ENCODE measurements around the gene RNF103. TPM values are rescaled to one million over a fixed set of nuclear protein-coding genes. Genes with fewer than 3 reads are reported as not detected.
"Not testable (repeated sequence)": the region's sequence is repeated elsewhere in the genome, so short reads cannot be mapped to it uniquely, and the experiment has no call there.

RNF103 gene
- total RNA-seq, 1 experiment from 2014 or later = 14.6 TPM

GRCh38 chr2:86623043-86623493 is 597 bp downstream of the RNF103 start:
- no peak for DNase-seq (ENCODE audit: low read depth)

GRCh38 chr2:86622519-86623042 is 1.1 kb downstream of the RNF103 start:
- peak; percentile 49 for DNase-seq (ENCODE audit: low read depth)

GRCh38 chr2:86621280-86621943 is 2.3 kb downstream of the RNF103 start:
- DNase-seq (ENCODE audit: low read depth) = peak; percentile 32

- no peak for DNase-seq (ENCODE audit: low read depth)
Measured at GRCh38 chr2:86617738-86618137, 5.9 kb downstream of the RNF103 start.

GRCh38 chr2:86617153-86617552 is 6.5 kb downstream of the RNF103 start:
- DNase-seq (ENCODE audit: low read depth) = no peak

GRCh38 chr2:86616502-86616901 is 7.2 kb downstream of the RNF103 start:
- DNase-seq (ENCODE audit: low read depth) = no peak

- DNase-seq (ENCODE audit: low read depth) = no peak
Measured at GRCh38 chr2:86615596-86615995, 8.1 kb downstream of the RNF103 start.

- no peak for DNase-seq (ENCODE audit: low read depth)
Measured at GRCh38 chr2:86613515-86613914, 10.2 kb downstream of the RNF103 start.

- DNase-seq (ENCODE audit: low read depth) = no peak
Measured at GRCh38 chr2:86610871-86611270, 12.8 kb downstream of the RNF103 start.

GRCh38 chr2:86608832-86609410 is 14.7 kb downstream of the RNF103 start:
- DNase-seq (ENCODE audit: low read depth) = no peak

- no peak for DNase-seq (ENCODE audit: low read depth)
Measured at GRCh38 chr2:86603905-86604304, 19.8 kb downstream of the RNF103 start.

GRCh38 chr2:86598966-86599365 is 24.7 kb downstream of the RNF103 start:
- DNase-seq (ENCODE audit: low read depth) = peak; percentile 41

- DNase-seq (ENCODE audit: low read depth) = no peak
Measured at GRCh38 chr2:86596118-86596517, 27.5 kb downstream of the RNF103 start.

- no peak for DNase-seq (ENCODE audit: low read depth)
Measured at GRCh38 chr2:86593266-86593665, 30.4 kb downstream of the RNF103 start.

GRCh38 chr2:86592547-86593230 is 31.0 kb downstream of the RNF103 start:
- peak; percentile 15 for DNase-seq (ENCODE audit: low read depth)

GRCh38 chr2:86589701-86590100 is 34.0 kb downstream of the RNF103 start:
- not testable (repeated sequence) for DNase-seq (ENCODE audit: low read depth)

- DNase-seq (ENCODE audit: low read depth) = peak; percentile 60
Measured at GRCh38 chr2:86584151-86584913, 39.3 kb downstream of the RNF103 start.

- no peak for DNase-seq (ENCODE audit: low read depth)
Measured at GRCh38 chr2:86580560-86580959, 43.1 kb downstream of the RNF103 start.

GRCh38 chr2:86577817-86578456 is 45.7 kb downstream of the RNF103 start:
- DNase-seq (ENCODE audit: low read depth) = no peak

GRCh38 chr2:86570059-86570458 is 53.6 kb downstream of the RNF103 start:
- peak; percentile 3 for DNase-seq (ENCODE audit: low read depth)

GRCh38 chr2:86566821-86567190 is 56.9 kb downstream of the RNF103 start:
- no peak for DNase-seq (ENCODE audit: low read depth)
